RWPE2 (cell line): ENCODE results near the gene ZNF532.
"Not testable (repeated sequence)": the region's sequence is repeated elsewhere in the genome, so short reads cannot be mapped to it uniquely, and the experiment has no call there.

Source experiments
- ATAC-seq: fragments of 200-7000 bp; cut with Tn5 transposase; 3 replicates; pipeline ENCODE4 v1.9.1; 2021; ENCODE audit warnings: low read depth
- DNase-seq: peaks from one replicate; pipeline ENCODE4 v3.0.0-alpha.2; 2020; ENCODE audit warnings: low spot score
- H3K27ac ChIP-seq: fragments of 450-650 bp; 2 replicates; pipeline ENCODE4 v1.5.1; 2017; ENCODE audit warnings: mild to moderate bottlenecking; ENCODE audit not compliant: poor library complexity, severe bottlenecking
- H3K27me3 ChIP-seq: fragments of 250-450 bp; sonication (Bioruptor Pico); 2 replicates; pipeline ENCODE4 v1.5.1; 2021; ENCODE audit warnings: mild to moderate bottlenecking, moderate library complexity; ENCODE audit not compliant: insufficient read depth, poor library complexity, severe bottlenecking
- H3K36me3 ChIP-seq: fragments of 250-450 bp; sonication (Bioruptor Pico); 2 replicates; pipeline ENCODE4 v1.5.1; 2020; ENCODE audit warnings: low read depth, mild to moderate bottlenecking, moderate library complexity
- H3K4me1 ChIP-seq: fragments of 250-450 bp; sonication (Bioruptor Pico); 2 replicates; pipeline ENCODE4 v1.5.1; 2021; ENCODE audit warnings: mild to moderate bottlenecking, moderate library complexity; ENCODE audit not compliant: insufficient read depth, poor library complexity, severe bottlenecking
- H3K4me3 ChIP-seq: fragments of 250-450 bp; sonication (Bioruptor Pico); 2 replicates; pipeline ENCODE4 v1.5.1; 2021; ENCODE audit warnings: mild to moderate bottlenecking, moderate library complexity; ENCODE audit not compliant: severe bottlenecking
- H3K9me3 ChIP-seq: fragments of 250-450 bp; sonication (Bioruptor Pico); 2 replicates; pipeline ENCODE4 v1.5.1; 2021; ENCODE audit warnings: mild to moderate bottlenecking, moderate library complexity; ENCODE audit not compliant: severe bottlenecking
- CTCF ChIP-seq: fragments of 450-650 bp; IDR thresholded peaks from one replicate; pipeline ENCODE4 v1.5.1; 2017; ENCODE audit warnings: mild to moderate bottlenecking, moderate library complexity; ENCODE audit not compliant: poor library complexity, severe bottlenecking

The ZNF532 gene

GRCh38 chr18:58827428-58827827 lies 37.2 kb upstream of the ZNF532 start:
- Histone ChIP-seq H3K4me3 (no peak overlapping the region), H3K9me3 (no peaks in the 10 kb centered on the region), H3K36me3 (no peaks in the 10 kb centered on the region), H3K27me3 (no peaks in the 10 kb centered on the region), H3K27ac (no peak overlapping the region), H3K4me1 (no peaks in the 10 kb centered on the region)
- DNase-seq (no peak), ATAC-seq (no peak)
- no peak for TF ChIP-seq CTCF

DNA sequence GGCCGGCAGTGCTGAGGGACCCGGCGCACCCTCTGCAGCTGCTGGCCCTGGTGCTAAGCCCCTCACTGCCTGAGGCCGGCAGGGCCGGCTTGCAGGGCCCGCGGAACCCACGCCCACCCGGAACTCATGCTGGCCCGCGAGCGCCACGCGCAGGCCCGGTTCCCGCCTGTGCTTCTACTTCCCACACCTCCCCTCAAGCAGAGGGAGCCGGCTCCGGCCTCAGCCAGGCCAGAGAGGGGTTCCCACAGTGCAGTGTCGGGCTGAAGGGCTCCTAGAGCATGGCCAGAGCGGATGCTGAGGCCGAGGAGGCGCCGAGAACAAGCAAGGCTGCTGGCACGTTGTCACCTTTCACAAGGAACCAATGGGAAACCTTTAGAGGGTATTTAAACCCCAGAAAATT lies 36.8 kb upstream of the ZNF532 start:
- Histone ChIP-seq H3K9me3 (no peaks in the 10 kb centered on the region), H3K4me3 (no peak overlapping the region), H3K36me3 (no peaks in the 10 kb centered on the region), H3K27ac (no peak overlapping the region), H3K27me3 (no peaks in the 10 kb centered on the region), H3K4me1 (no peaks in the 10 kb centered on the region)
- no peak for ATAC-seq
- no peak for DNase-seq
- no peak for TF ChIP-seq CTCF

GRCh38 chr18:58828399-58829121 lies 36.1 kb upstream of the ZNF532 start:
- Histone ChIP-seq H3K36me3 (no peaks in the 10 kb centered on the region), H3K9me3 (no peaks in the 10 kb centered on the region), H3K27me3 (no peaks in the 10 kb centered on the region), H3K4me3 (no peak overlapping the region), H3K4me1 (no peaks in the 10 kb centered on the region), H3K27ac (no peak overlapping the region)
- no peak for ATAC-seq
- no peak for TF ChIP-seq CTCF
- DNase-seq: no peak

DNA sequence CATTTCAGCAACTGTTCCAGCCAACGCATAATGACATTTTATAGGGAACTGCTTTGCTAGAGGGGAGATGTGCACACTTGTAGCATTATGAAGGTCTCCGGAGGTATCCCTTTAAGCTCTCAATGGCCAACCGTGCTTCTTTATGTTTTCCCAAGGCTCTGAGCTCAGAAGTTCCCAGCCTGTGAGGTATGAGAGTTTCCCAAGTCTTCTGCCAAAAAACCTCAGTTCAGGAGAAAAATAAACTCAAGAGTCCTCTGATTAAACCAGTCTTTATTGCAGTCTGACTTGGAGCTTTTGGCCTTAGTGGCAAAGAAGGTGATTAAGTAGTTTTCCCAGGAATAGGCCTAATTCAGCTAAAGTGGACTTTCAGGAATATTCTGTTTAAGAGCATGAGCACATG lies 35.4 kb upstream of the ZNF532 start:
- Histone ChIP-seq H3K27me3 (no peaks in the 10 kb centered on the region), H3K27ac (no peak overlapping the region), H3K36me3 (no peaks in the 10 kb centered on the region), H3K9me3 (no peaks in the 10 kb centered on the region), H3K4me1 (no peaks in the 10 kb centered on the region), H3K4me3 (no peak overlapping the region)
- no peak for ATAC-seq
- DNase-seq: no peak
- TF ChIP-seq CTCF: no peak

DNA sequence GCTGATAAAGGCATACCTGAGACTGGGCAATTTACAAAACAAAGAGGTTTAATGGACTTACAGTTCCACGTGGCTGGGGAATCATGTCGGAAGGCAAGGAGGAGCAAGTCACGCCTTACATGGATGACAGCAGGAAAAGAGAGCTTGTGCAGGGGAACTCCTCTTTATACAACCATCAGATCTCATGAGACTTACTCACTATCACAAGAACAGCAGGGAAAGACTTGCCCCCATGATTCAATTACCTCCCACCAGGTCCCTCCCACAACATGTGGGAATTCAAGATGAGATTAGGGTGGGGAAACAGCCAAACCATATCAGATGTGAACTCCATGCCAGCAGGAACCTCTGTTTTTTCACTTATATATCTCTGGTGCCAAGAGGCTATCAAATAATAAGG lies 34.8 kb upstream of the ZNF532 start:
- ATAC-seq, H3K4me3 ChIP-seq, H3K4me1 ChIP-seq, DNase-seq, H3K9me3 ChIP-seq, H3K27ac ChIP-seq, H3K36me3 ChIP-seq, H3K27me3 ChIP-seq: not testable (repeated sequence)
